Fibroblast of the aortic adventitia (primary cell): Measurements from ENCODE around the gene PTBP3. TPM values are rescaled to one million over a fixed set of nuclear protein-coding genes. Genes with fewer than 3 reads are reported as not detected.
"Not testable (repeated sequence)": the region's sequence is repeated elsewhere in the genome, so short reads cannot be mapped to it uniquely, and the experiment has no call there.

Experiments
- DNase-seq: peaks from one replicate; pipeline ENCODE4 v3.0.0-alpha.2; 2010; ENCODE audit warnings: low read depth
- H3K4me3 ChIP-seq: 2 replicates; pipeline ENCODE4 v1.5.1; 2011; ENCODE audit warnings: low read depth, mild to moderate bottlenecking, control low read depth, low read length, moderate library complexity
- total RNA-seq: library from RNA; depleted of rRNA; stranded (reverse); fragments of >200 nt; gene quantifications from 2 replicates; pipeline ENCODE4 v1.2.3, GENCODE V29; 2012; ENCODE audit warnings: low replicate concordance
- TF ChIP-seq, protein P1 (sequence below): IDR thresholded peaks from 2 replicates; pipeline ENCODE4 v1.5.1; 2011; ENCODE audit warnings: mild to moderate bottlenecking, low read length, control low read depth, inconsistent platforms; ENCODE audit not compliant: insufficient read depth

Gene PTBP3
- total RNA-seq, 1 donor, result 32.4 TPM

DNA sequence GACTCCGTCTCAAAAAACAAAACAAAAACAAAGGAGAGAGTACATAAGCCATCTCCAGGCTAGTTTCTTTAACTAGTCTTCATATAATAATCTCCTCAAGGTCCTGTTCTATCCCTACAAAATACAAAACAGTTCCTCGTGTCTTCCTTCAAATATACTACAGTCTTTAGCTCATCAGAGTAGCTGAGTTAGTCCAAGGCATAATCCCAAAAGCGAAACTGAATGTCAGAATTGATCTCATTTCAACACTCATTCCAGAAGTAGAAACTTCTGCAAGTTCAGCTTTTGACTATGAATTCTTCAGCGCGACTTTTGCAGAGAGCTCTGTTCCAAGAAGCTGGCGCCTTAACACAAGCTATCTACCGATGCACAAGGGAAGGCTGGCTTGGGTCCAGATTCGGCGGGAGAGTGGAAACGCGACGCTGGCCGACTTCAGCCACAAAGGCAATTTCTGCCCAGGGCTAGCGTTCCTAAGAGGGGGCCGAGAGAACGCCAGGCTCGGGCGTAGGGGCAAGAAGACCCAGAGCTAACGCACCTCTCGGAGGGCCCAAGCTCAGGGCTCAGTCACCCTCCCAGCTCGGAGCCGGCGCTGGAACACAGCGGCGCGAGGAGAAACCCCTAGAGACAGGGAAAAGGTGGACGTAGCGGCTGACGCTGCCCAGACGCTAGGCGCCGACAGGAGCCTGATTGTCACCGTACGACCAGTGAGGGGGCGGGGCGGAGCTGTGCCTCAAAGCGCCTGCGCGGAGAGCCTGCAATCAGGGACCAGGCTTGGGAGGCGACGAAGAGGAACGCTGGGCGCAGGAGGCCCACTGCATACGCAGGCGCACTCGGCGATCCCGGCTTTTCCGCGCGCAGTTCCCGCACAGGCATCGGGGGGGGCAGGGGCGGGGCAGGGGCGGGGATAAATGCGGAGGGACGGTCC lies 46.0 kb upstream of the PTBP3 start:
- peak; percentile 98 for DNase-seq
- TF ChIP-seq, protein P1, sequence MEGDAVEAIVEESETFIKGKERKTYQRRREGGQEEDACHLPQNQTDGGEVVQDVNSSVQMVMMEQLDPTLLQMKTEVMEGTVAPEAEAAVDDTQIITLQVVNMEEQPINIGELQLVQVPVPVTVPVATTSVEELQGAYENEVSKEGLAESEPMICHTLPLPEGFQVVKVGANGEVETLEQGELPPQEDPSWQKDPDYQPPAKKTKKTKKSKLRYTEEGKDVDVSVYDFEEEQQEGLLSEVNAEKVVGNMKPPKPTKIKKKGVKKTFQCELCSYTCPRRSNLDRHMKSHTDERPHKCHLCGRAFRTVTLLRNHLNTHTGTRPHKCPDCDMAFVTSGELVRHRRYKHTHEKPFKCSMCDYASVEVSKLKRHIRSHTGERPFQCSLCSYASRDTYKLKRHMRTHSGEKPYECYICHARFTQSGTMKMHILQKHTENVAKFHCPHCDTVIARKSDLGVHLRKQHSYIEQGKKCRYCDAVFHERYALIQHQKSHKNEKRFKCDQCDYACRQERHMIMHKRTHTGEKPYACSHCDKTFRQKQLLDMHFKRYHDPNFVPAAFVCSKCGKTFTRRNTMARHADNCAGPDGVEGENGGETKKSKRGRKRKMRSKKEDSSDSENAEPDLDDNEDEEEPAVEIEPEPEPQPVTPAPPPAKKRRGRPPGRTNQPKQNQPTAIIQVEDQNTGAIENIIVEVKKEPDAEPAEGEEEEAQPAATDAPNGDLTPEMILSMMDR, result no peak
- H3K4me3 ChIP-seq, result peak overlapping the region; percentile 92

DNA sequence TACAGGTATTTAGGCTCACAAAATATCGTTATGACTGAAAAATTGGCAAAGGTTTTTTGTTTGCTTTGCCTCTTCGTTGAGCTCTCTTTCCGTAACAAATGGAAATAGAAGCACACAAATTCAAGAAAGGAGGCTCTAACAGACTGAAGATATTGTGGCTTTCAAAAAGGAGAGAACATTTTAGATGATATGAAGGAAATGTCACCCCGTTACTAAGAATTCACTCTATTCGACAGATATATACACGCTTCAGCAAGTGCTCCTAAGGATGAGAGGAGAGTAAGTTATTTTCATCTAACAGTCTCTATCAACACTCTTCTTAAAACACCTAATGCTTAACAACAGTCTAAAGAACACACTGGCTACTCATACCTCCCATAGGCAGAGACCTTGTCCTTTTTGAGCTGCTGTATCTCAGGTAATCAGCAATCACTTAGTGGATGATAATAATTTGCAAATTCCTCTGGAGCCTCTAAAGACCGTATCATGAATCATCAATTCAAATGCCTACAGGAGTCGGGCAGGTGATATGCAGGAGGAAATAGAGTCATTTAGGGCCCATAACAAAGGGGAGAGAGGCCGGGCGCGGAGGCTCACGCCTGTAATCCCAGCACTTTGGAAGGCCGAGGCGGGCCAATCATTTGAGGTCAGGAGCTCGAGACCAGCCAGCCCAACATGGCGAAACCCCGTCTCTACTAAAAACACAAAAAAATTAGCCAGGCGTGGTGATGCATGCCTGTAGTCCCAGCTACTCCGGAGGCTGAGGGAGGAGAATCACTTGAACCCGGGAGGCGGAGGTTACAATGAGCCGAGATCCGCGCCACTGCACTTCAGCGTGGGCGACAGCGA lies 45.1 kb upstream of the PTBP3 start:
- DNase-seq, result no peak
- H3K4me3 ChIP-seq, result peak overlapping the region; percentile 90
- TF ChIP-seq, protein P1, result no peak

DNA sequence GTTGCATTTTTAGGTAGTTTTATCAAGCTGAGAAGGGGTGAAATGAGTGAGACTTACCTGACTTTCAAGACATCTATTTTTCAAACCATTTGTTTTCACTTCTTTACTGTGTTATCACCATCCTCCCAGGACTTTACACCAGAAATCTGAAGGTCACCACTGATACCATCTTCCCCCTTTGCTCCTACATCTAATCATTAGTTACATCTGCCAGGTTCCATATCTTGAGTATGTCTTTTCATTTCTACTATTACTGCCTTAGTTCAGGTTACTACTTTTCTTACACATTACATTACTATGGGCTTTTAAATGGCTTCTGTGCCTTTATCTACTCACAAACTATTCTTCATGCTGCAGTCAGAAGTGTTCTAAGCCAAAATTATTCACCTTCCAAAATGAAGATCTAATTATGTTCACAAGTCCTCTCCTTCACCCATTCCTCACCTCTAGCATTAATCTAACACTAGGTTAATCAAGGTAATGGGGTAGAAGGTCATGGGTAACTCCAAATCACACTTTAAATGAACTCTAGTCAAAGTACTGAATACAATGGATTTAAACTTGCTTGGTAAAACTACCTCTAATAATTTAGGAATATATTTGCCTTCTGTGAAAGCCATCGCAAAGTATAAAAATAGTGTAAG lies 44.4 kb upstream of the PTBP3 start:
- TF ChIP-seq, protein P1, result no peak
- H3K4me3 ChIP-seq, result peak overlapping the region; percentile 90
- no peak for DNase-seq

DNA sequence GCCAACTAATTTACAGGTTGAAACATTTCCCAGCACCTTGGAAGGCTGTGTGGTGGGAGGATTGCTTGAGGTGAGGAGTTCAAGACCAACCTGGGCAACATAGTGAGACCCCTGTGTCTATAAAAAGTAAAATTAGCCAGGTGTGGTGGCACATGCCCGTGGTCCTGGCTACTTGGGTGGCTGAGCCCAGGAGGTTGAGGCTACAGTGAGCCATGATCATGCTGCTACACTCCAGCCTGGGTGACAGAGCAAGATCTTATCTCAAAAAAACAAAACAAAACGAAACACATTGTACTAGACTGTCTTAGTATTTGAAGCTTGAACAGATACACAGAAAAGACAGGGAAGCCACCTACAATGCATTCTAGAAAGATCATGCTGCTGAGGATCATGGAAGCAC lies 43.7 kb upstream of the PTBP3 start:
- TF ChIP-seq, protein P1, result no peak
- DNase-seq, result no peak
- H3K4me3 ChIP-seq, result no peak overlapping the region

DNA sequence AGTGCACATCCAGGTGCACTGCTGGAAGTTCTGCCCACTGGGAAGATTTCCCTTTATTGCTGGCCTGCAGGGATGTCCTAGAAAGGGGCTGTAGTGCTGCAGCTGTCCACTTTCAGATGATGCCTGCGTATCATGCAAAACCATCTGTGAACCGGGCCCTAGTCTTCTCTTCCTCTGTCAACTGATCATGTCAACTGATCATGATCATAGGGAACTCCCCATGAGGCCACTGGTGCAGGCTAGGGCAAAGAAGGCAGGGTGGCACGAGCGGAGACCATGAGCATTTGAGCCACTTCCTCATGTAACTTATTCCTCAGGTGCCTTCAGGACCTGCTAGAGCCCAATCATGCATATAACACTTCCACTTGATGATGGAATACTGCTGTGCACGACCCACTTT lies 41.9 kb upstream of the PTBP3 start:
- TF ChIP-seq, protein P1, result no peak
- no peak overlapping the region for H3K4me3 ChIP-seq
- DNase-seq, result no peak

DNA sequence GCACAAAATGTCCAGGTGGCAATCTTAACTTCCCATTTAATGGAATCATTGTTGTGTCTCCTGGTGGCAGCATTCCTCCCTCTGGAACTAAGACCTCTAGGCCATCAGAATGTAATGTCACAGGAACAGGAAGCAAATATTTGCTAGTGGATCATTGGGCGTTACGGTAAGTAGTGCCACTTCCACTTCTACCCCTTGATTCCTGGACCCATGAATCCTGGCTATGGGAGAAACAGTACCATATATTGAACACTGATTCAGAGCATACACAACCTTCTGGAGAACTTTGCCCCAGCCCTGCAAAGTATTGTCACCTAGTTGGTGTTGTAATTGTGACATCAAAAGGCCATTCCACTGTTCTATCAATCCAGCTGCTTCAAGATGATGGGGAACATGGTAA lies 40.8 kb upstream of the PTBP3 start:
- not testable (repeated sequence) for H3K4me3 ChIP-seq, DNase-seq

DNA sequence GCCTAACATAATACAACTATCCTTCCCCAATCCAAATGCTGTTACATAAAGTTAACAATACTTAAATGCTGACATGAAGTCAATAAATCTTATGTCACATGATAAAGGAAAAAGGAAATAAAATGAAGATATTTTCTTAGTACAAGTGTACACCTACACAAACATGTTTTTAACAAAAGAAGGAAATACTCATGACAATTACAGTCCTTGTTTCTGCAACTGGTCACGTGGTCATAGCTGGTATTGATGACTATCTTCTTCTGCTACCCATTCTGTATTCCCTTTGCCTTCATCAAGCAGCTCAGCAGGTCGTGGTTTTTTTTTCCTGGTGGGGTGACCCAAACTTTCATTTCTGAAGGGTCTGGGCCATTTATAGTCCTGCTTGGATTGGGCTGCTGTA lies 40.2 kb upstream of the PTBP3 start:
- not testable (repeated sequence) for DNase-seq, H3K4me3 ChIP-seq
